ENCODE results near the gene RAB1A. TPM values are rescaled to one million over a fixed set of nuclear protein-coding genes. Genes with fewer than 3 reads are reported as not detected.

The RAB1A gene
- total and polyA plus RNA-seq, 2 donors from 2014 or later = 166 to 194 TPM

GRCh38 chr2:65120990-65121693 is 8.8 kb downstream of the RAB1A start:
- no peak overlapping the region for H3K27ac ChIP-seq (ENCODE audit: low read depth in 2 of 2, low read length in 2 of 2)

GRCh38 chr2:65116645-65117044 is 13.3 kb downstream of the RAB1A start:
- no peak for FAIRE-seq
- DNase-seq = no peak
- Histone ChIP-seq H3K4me3 (ENCODE audit: low read length in 3 of 3) (no peak overlapping the region), H3K27ac (ENCODE audit: low read depth in 2 of 2, low read length in 2 of 2) (no peak overlapping the region), H3K27me3 (ENCODE audit: control insufficient read depth, insufficient read depth, low read length) (no peaks in the 10 kb centered on the region), H3K9ac (ENCODE audit: low read length in 3 of 3) (no peak overlapping the region), H3K36me3 (ENCODE audit: control insufficient read depth in 2 of 3, insufficient read depth in 3 of 3, low read length in 3 of 3) (no peaks in the 10 kb centered on the region), H3K9me3 (ENCODE audit: control insufficient read depth in 2 of 3, insufficient read depth in 1 of 3, low read length in 3 of 3) (no peaks in the 10 kb centered on the region), H3K4me1 (ENCODE audit: control insufficient read depth in 2 of 3, insufficient read depth in 2 of 3, low read depth in 1 of 3, low read length in 3 of 3) (peaks cover 0 to 17% (median 6%) of the 10 kb centered on the region in 3 donors)
- no peak for TF ChIP-seq CTCF (IDR thresholded peaks at IDR 0.05; ENCODE audit: borderline replicate concordance, extremely low read depth, insufficient read depth)
- intact Hi-C loops (cut with DNase I) = no loop called here

More at GRCh38 chr2:65120990-65121693, 8.8 kb downstream of the RAB1A start:
- H3K36me3 ChIP-seq (ENCODE audit: control insufficient read depth in 2 of 3, insufficient read depth in 3 of 3, low read length in 3 of 3) = no peaks in the 10 kb centered on the region
- H3K27me3 ChIP-seq (ENCODE audit: control insufficient read depth, insufficient read depth, low read length) = no peaks in the 10 kb centered on the region
- no peak overlapping the region for H3K4me3 ChIP-seq (ENCODE audit: low read length in 3 of 3)
- intact Hi-C loops (cut with DNase I) = no loop called here
- H3K9me3 ChIP-seq (ENCODE audit: control insufficient read depth in 2 of 3, insufficient read depth in 1 of 3, low read length in 3 of 3) = no peaks in the 10 kb centered on the region
- peaks cover 0 to 26% (median 9%) of the 10 kb centered on the region in 3 donors for H3K4me1 ChIP-seq (ENCODE audit: control insufficient read depth in 2 of 3, insufficient read depth in 2 of 3, low read depth in 1 of 3, low read length in 3 of 3)
- no peak for DNase-seq
- no peak for TF ChIP-seq CTCF (IDR thresholded peaks at IDR 0.05; ENCODE audit: borderline replicate concordance, extremely low read depth, insufficient read depth)
- no peak overlapping the region for H3K9ac ChIP-seq (ENCODE audit: low read length in 3 of 3)
- no peak for FAIRE-seq

GRCh38 chr2:65114921-65115320 is 15.0 kb downstream of the RAB1A start:
- TF ChIP-seq CTCF (IDR thresholded peaks at IDR 0.05; ENCODE audit: borderline replicate concordance, extremely low read depth, insufficient read depth) = no peak
- Histone ChIP-seq H3K27ac (ENCODE audit: low read depth in 2 of 2, low read length in 2 of 2) (no peak overlapping the region), H3K27me3 (ENCODE audit: control insufficient read depth, insufficient read depth, low read length) (no peaks in the 10 kb centered on the region), H3K9ac (ENCODE audit: low read length in 3 of 3) (no peak overlapping the region), H3K4me3 (ENCODE audit: low read length in 3 of 3) (no peak overlapping the region), H3K36me3 (ENCODE audit: control insufficient read depth in 2 of 3, insufficient read depth in 3 of 3, low read length in 3 of 3) (no peaks in the 10 kb centered on the region), H3K4me1 (ENCODE audit: control insufficient read depth in 2 of 3, insufficient read depth in 2 of 3, low read depth in 1 of 3, low read length in 3 of 3) (peaks cover 0 to 10% (median 6%) of the 10 kb centered on the region in 3 donors), H3K9me3 (ENCODE audit: control insufficient read depth in 2 of 3, insufficient read depth in 1 of 3, low read length in 3 of 3) (no peaks in the 10 kb centered on the region)
- intact Hi-C loops (cut with DNase I) = no loop called here
- FAIRE-seq = no peak
- no peak for DNase-seq
